GM10248 (cell line): Measurements from ENCODE around the gene CEP128.

Source experiments
- CTCF ChIA-PET: fragments of 300-600 bp; sonication (Branson Sonifier 250); formaldehyde crosslinking; extraction: SDS; loops from one replicate; lab custom pipeline; 2021; ENCODE audit warnings: antibody characterized with exemption; lab: Yijun Ruan, JAX
- POLR2A ChIA-PET: fragments of 350-650 bp; sonication (Branson Sonifier 250); formaldehyde crosslinking; extraction: SDS; loops from one replicate; lab custom pipeline; 2020; ENCODE audit warnings: antibody characterized with exemption; lab: Yijun Ruan, JAX
- DNase-seq: peaks from one replicate; pipeline ENCODE4 v3.0.0; 2012; ENCODE audit errors: extremely low spot score
- CTCF ChIP-seq: IDR thresholded peaks from 2 replicates; pipeline ENCODE4 v1.5.1; 2012; ENCODE audit warnings: mild to moderate bottlenecking, low read depth; ENCODE audit errors: extremely low read depth, missing control alignments, control extremely low read depth

The CEP128 gene

GRCh38 chr14:80608563-80608962 lies 333.0 kb downstream of the CEP128 start:
- ChIA-PET POLR2A (no interaction called here), CTCF (interaction anchor here (1.0 to 2.3 kb wide), 3 partner anchors 9 to 22 kb away, joined by 3 to 9 read pairs (median 4); no protein-coding TSS in a partner anchor)

GRCh38 chr14:80607430-80608190 lies 333.9 kb downstream of the CEP128 start:
- no peak for DNase-seq
- no peak for TF ChIP-seq CTCF
- ChIA-PET CTCF (interaction anchor here (2.3 kb wide), 1 partner anchor 21 kb away, joined by 9 read pairs; no protein-coding TSS in a partner anchor), POLR2A (no interaction called here)

More at GRCh38 chr14:80608563-80608962, 333.0 kb downstream of the CEP128 start:
- TF ChIP-seq CTCF: no peak
- DNase-seq: no peak

- ChIA-PET CTCF (no interaction called here), POLR2A (no interaction called here)
- TF ChIP-seq CTCF: no peak
- no peak for DNase-seq
These were observed 335.2 kb downstream of the CEP128 start for GRCh38 chr14:80606347-80606772.

- no peak for TF ChIP-seq CTCF
- ChIA-PET POLR2A (no interaction called here), CTCF (no interaction called here)
- no peak for DNase-seq
These were observed 336.0 kb downstream of the CEP128 start for GRCh38 chr14:80605536-80605935.

GRCh38 chr14:80602946-80603345 lies 338.6 kb downstream of the CEP128 start:
- POLR2A ChIA-PET: no interaction called here
- no peak for DNase-seq
- TF ChIP-seq CTCF: no peak
- CTCF ChIA-PET: interaction anchor here (1.9 kb wide), 1 partner anchor 15 kb away, joined by 5 read pairs; no protein-coding TSS in a partner anchor

- peak; percentile 20 for DNase-seq
- CTCF ChIA-PET: interaction anchor here (0.8 to 2.1 kb wide), 6 partner anchors 18 to 373 kb away, joined by 3 to 9 read pairs (median 4); no protein-coding TSS in a partner anchor
These were observed 354.3 kb downstream of the CEP128 start for GRCh38 chr14:80587096-80587724.

More at GRCh38 chr14:80587096-80587724, 354.3 kb downstream of the CEP128 start:
- peak; percentile 49 for TF ChIP-seq CTCF
- POLR2A ChIA-PET: no interaction called here
